Heart right ventricle (tissue), 16 donors: ENCODE measurements around the gene MICALL2. TPM values are rescaled to one million over a fixed set of nuclear protein-coding genes. Genes with fewer than 3 reads are reported as not detected.

Experiments used
- ATAC-seq, 8 donors: fragments of 200-7000 bp; cut with Tn5 transposase; one replicate each; pipeline ENCODE4 v1.9.1; 2020; ENCODE audit warnings: mild to moderate bottlenecking in 8 of 8, moderate library complexity in 8 of 8, moderate number of reproducible peaks in 1 of 8
- DNase-seq, 2 donors: peaks; one replicate each; pipeline ENCODE4 v3.0.0-alpha.2; 2020
- H3K27ac ChIP-seq, 10 donors: fragments of 200-600 bp; sonication (generic) in 2 of 10; one replicate each; pipeline versions ENCODE4 v1.5.0 to v1.8.0; 2020 to 2022; ENCODE audit warnings: mild to moderate bottlenecking in 3 of 10
- H3K27me3 ChIP-seq, 7 donors: fragments of 200-600 bp; one replicate each; pipeline ENCODE4 v1.8.0; 2021 to 2022; ENCODE audit warnings: mild to moderate bottlenecking in 2 of 7
- H3K36me3 ChIP-seq, 9 donors: fragments of 200-600 bp; sonication (generic) in 1 of 9; one replicate each; pipeline versions ENCODE4 v1.5.0 to v1.8.0; 2020 to 2022; ENCODE audit warnings: mild to moderate bottlenecking in 2 of 9
- H3K4me1 ChIP-seq, 9 donors: fragments of 200-600 bp; sonication (generic) in 1 of 9; one replicate each; pipeline versions ENCODE4 v1.5.0 to v1.8.0; 2020 to 2022; ENCODE audit warnings: mild to moderate bottlenecking in 4 of 9
- H3K4me3 ChIP-seq, 10 donors: fragments of 200-600 bp; sonication (generic) in 2 of 10; one replicate each; pipeline versions ENCODE4 v1.5.0 to v1.8.0; 2020 to 2022; ENCODE audit warnings: mild to moderate bottlenecking in 7 of 10, moderate library complexity in 2 of 10
- H3K9me3 ChIP-seq, 11 donors: fragments of 200-600 bp in 10 of 11; sonication (generic) in 2 of 11; one replicate each; pipeline versions ENCODE4 v1.5.0 to v1.8.0; 2013 to 2022; ENCODE audit warnings: mild to moderate bottlenecking in 2 of 11, control low read depth in 1 of 11, moderate library complexity in 1 of 11
- WGBS, 2 donors: extraction: QIAGEN DNeasy Blood & Tissue Kit; methylation state at CpG; one replicate each; pipeline ENCODE4 v1.1.7; 2013; ENCODE audit warnings: inconsistent platforms in 1 of 2; 5-methylcytosine and 5-hydroxymethylcytosine counted together
- intact Hi-C, 10 donors: fragments of 100-400 bp; cut with DNase I; formaldehyde crosslinking; loops; one replicate each; pipeline versions ENCODE4 v1.11.1 to v1.14.2; 2022
- polyA plus RNA-seq, 2 donors: library from polyadenylated mRNA; stranded (reverse); fragments of 200-250 nt; gene quantifications; one replicate each; pipeline ENCODE4 v1.2.3, GENCODE V29; 2013
- total RNA-seq, 10 donors: library from RNA; stranded (reverse); fragmentation: NEBNext Ultra II Directional in 3 of 10; extraction: Animal tissue kit (Norgen Biotek cat#: 25700) in 3 of 10; gene quantifications; one replicate each; pipeline versions ENCODE4 v1.2.1 to v1.2.4, GENCODE V29; 2021 to 2023
- TF ChIP-seq, protein P1 (sequence below), 9 donors: fragments of 200-600 bp; sonication (generic) in 2 of 9; IDR thresholded peaks; one replicate each; pipeline versions ENCODE4 v1.5.0 to v1.8.0; 2021 to 2022; ENCODE audit warnings: antibody characterized with exemption in 9 of 9, mild to moderate bottlenecking in 5 of 9, moderate library complexity in 1 of 9
- donor health status: Arrhythmogenic right ventricular cardiomyopathy.
- donor health status: ischemic (EF 13 %, LVEDD 7.1; RV severe dilation, severe dysfunction).
- donor health status: healthy with polysubstance abuse.
- donor health status: DM: no; HTN: yes; CAD: no.
- donor health status: DM: no; HTN: no; CAD: no.
- donor health status: ischemic (EF 25% LVEDD 6.9; RV normal size, moderate dysfunction).
- donor health status: ischemic (EF 25% LVEDD 5.7; RV mildly dilated, moderate dysfunction).
- donor health status: healthy.
- donor health status: DM: yes; HTN: yes; CAD: no.
- donor health status: Ischemic cardiomyopathy.
- donor health status: ischemic (EF 35%, LVEDD 5.7; RV mildly dilated, moderate dysfunction).
- donor health status: nonischemic (EF 11% LVEDD 7.7; RV severe dilation, severe dysfunction).
- donor health status: DM: yes; HTN: yes; CAD: no.
- donor health status: PGD.
- donor health status: ischemic (EF 29% LVEDD 5.4; RV normal size, mild dysfunction).
- donor health status: nonischemic (EF 23%, LVEDD 6.1; RV moderate dilation, normal function).

MICALL2 gene
- total and polyA plus RNA-seq, 12 donors: 4.6 to 38.3 (median 8.7) TPM

DNA sequence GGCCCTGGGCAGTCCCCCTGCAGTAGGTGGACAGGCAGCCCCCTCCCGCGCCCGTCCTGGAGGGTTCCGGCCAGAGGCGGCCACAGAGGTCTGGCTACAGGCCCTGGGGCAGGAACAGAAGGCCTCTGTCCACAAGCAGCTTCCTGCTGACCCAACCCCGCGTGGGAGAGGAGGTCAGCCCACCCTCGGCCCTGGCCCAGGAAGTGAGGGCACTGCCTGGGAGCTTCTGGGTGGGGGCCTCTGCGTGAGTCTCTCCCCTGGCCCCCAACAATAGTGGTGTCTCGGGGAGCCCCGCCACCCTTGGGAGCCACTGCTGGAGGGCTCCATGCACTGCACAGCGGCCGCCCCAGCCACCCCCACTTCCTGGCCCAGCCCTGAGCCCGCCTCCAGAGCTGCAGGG is 4.7 kb downstream of the MICALL2 start:
- DNase-seq: peak in 1 of 2 donors; percentile 59
- TF ChIP-seq, protein P1, sequence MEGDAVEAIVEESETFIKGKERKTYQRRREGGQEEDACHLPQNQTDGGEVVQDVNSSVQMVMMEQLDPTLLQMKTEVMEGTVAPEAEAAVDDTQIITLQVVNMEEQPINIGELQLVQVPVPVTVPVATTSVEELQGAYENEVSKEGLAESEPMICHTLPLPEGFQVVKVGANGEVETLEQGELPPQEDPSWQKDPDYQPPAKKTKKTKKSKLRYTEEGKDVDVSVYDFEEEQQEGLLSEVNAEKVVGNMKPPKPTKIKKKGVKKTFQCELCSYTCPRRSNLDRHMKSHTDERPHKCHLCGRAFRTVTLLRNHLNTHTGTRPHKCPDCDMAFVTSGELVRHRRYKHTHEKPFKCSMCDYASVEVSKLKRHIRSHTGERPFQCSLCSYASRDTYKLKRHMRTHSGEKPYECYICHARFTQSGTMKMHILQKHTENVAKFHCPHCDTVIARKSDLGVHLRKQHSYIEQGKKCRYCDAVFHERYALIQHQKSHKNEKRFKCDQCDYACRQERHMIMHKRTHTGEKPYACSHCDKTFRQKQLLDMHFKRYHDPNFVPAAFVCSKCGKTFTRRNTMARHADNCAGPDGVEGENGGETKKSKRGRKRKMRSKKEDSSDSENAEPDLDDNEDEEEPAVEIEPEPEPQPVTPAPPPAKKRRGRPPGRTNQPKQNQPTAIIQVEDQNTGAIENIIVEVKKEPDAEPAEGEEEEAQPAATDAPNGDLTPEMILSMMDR (IDR thresholded peaks at IDR 0.05): peak in 2 of 9 donors; percentile 3 to 16
- Histone ChIP-seq H3K27ac (peak overlapping the region; percentile 36 to 87 (median 72)), H3K36me3 (peaks cover 0 to 11% (median 0%) of the 10 kb centered on the region in 9 donors), H3K4me1 (peaks cover 14 to 61% (median 46%) of the 10 kb centered on the region in 9 donors), H3K9me3 (no peaks in the 10 kb centered on the region), H3K4me3 (peak overlapping the region in 9 of 10 donors; percentile 7 to 47 (median 26)), H3K27me3 (no peaks in the 10 kb centered on the region)
- peak in 5 of 8 donors; percentile 10 to 61 (median 36) for ATAC-seq
- intact Hi-C loops: no loop called here
- 41 to 44% methylated on average over 11 to 14 of the region's 14 CpGs for WGBS, 2 donors

DNA sequence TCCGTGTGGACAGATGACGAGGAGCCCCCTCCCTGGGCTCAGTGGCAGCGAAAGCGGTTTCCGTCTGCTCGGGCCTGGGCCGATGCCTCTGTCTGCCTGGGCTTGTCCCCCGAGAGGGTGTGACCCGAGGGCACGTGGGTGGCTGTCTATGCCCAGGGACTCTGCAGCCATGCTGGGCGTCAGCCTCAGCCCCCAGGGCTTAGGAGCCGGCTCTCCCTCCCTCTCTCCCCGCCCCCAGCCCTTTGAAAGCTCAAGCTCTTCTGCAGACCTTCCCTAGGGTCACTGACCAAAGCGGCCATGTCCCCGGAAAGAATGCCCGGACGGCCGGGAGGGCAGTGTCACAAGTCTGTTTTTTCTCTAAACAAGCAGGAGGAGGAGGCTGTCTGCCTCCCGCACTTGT is 7.1 kb downstream of the MICALL2 start:
- Histone ChIP-seq H3K27ac (no peak overlapping the region), H3K9me3 (no peaks in the 10 kb centered on the region), H3K4me3 (no peak overlapping the region), H3K36me3 (peaks cover 0 to 21% (median 0%) of the 10 kb centered on the region in 9 donors), H3K4me1 (peaks cover 0 to 43% (median 28%) of the 10 kb centered on the region in 9 donors), H3K27me3 (no peaks in the 10 kb centered on the region)
- intact Hi-C loops: no loop called here
- DNase-seq: no peak
- 73% methylated on average over 19 of the region's 19 CpGs for WGBS, 2 donors
- TF ChIP-seq, protein P1 (IDR thresholded peaks at IDR 0.05): no peak
- ATAC-seq: no peak

DNA sequence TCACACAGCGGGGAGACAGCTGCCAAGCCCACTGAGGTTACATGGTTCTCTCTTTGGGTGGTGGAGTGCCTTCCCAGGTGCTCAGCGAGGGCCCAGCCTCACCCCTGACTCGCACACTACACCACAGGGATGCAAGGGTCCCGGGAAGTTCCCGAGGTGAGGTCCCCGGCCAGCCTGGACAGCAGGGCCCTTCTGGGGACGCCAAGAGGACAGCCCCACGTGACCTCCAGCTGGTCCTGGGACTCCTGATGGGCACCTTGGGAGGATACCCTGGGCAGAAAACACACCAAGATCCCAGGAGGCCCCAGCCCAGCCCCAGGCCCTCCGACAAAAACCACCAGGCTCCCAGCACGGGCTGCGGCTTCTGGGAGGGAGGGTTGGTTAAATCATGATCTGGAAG is 8.3 kb downstream of the MICALL2 start:
- Histone ChIP-seq H3K4me3 (no peak overlapping the region), H3K36me3 (peaks cover 0 to 21% (median 0%) of the 10 kb centered on the region in 9 donors), H3K9me3 (no peaks in the 10 kb centered on the region), H3K4me1 (peaks cover 0 to 35% (median 19%) of the 10 kb centered on the region in 9 donors), H3K27me3 (no peaks in the 10 kb centered on the region), H3K27ac (no peak overlapping the region)
- no peak for DNase-seq
- WGBS, 2 donors: 89 to 93% methylated on average over 11 of the region's 11 CpGs
- intact Hi-C loops: no loop called here
- ATAC-seq: no peak
- TF ChIP-seq, protein P1 (IDR thresholded peaks at IDR 0.05): no peak

DNA sequence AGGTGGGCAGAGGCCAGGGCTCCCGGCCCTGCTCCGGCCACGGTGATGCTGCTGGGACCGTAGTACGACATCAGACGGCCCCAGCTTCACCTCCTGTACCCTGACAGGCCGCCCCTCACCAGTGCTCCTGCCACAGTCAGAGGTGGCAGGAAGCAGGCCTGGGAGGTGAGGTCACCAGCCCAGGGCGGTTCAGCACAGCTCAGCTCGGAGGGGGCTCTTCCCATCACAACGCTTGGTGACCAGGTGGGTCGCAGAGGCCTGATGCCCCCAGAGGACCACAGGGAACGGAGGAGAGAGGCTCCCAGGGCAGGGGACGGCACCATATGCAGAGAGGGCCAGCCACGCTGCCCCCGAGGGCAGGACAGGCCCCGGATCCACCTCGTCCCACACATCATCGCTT is 8.8 kb downstream of the MICALL2 start:
- Histone ChIP-seq H3K9me3 (no peaks in the 10 kb centered on the region), H3K27ac (no peak overlapping the region), H3K4me3 (no peak overlapping the region), H3K27me3 (no peaks in the 10 kb centered on the region), H3K36me3 (peaks cover 0 to 21% (median 0%) of the 10 kb centered on the region in 9 donors), H3K4me1 (peaks cover 0 to 29% (median 14%) of the 10 kb centered on the region in 9 donors)
- no peak for DNase-seq
- no peak for ATAC-seq
- TF ChIP-seq, protein P1 (IDR thresholded peaks at IDR 0.05): no peak
- 89 to 90% methylated on average over 16 to 18 of the region's 18 CpGs for WGBS, 2 donors
- intact Hi-C loops: no loop called here
